ENCODE data around the gene CMKLR1.

- TF ChIP-seq GATA2 (IDR thresholded peaks at IDR 0.05; ENCODE audit: low read depth, low read length) (no peak), GATA3 (IDR thresholded peaks at IDR 0.05; ENCODE audit: low read depth, low read length) (no peak)
These were observed 34.5 kb downstream of the CMKLR1 start for GRCh38 chr12:108304633-108305032.
